Measurements from ENCODE around the gene UIMC1.

Gene UIMC1

DNA sequence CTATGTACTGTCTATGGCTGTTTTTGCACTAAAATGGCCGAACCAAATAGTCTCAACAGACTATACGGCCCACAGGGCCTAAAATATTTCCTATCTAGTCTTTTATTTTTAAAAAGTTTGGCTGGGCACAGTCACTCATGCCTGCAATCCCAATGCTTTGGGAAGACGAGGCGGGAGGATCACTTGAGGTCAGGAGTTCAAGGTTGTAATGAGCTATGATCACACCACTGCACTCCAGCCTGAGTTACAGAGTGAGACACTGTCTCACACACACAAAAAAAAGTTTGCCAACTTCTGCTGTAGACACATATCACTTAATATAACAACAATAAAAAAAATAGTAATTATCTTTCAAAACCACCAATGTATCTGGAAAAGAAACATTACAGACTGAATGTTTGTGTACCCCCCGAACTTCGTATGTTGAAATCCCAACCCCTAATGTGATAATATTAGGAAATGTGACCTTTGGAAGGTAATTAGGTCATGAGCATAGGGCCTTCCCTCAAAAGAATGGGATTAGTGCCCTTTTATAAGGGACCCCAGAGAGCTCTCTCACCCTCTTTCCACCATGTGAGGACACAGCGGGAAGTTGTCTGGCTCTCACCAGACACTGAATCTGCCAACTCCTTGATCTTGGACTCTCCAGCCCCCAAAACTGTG, 53.9 kb downstream of the UIMC1 start:
- TF ChIP-seq FOXM1 (IDR thresholded peaks at IDR 0.05; ENCODE audit: borderline replicate concordance, low read depth) (no peak), TCF12 (IDR thresholded peaks at IDR 0.05; ENCODE audit: low read depth) (no peak), YY1 (IDR thresholded peaks at IDR 0.05; ENCODE audit: low read depth) (no peak), TAF1 (IDR thresholded peaks at IDR 0.05; ENCODE audit: low read depth) (no peak), EGR1 (IDR thresholded peaks at IDR 0.05) (no peak), CREB1 (IDR thresholded peaks at IDR 0.05; ENCODE audit: low read depth) (no peak), ZBTB7A (IDR thresholded peaks at IDR 0.05; ENCODE audit: low read depth) (no peak), RAD21 (IDR thresholded peaks at IDR 0.05; ENCODE audit: low read depth) (no peak), EP300 (IDR thresholded peaks at IDR 0.05; ENCODE audit: borderline replicate concordance) (no peak), CEBPB (IDR thresholded peaks at IDR 0.05) (no peak), NFIC (IDR thresholded peaks at IDR 0.05) (no peak), TEAD4 (IDR thresholded peaks at IDR 0.05) (no peak)
- TF ChIP-seq, protein P1, sequence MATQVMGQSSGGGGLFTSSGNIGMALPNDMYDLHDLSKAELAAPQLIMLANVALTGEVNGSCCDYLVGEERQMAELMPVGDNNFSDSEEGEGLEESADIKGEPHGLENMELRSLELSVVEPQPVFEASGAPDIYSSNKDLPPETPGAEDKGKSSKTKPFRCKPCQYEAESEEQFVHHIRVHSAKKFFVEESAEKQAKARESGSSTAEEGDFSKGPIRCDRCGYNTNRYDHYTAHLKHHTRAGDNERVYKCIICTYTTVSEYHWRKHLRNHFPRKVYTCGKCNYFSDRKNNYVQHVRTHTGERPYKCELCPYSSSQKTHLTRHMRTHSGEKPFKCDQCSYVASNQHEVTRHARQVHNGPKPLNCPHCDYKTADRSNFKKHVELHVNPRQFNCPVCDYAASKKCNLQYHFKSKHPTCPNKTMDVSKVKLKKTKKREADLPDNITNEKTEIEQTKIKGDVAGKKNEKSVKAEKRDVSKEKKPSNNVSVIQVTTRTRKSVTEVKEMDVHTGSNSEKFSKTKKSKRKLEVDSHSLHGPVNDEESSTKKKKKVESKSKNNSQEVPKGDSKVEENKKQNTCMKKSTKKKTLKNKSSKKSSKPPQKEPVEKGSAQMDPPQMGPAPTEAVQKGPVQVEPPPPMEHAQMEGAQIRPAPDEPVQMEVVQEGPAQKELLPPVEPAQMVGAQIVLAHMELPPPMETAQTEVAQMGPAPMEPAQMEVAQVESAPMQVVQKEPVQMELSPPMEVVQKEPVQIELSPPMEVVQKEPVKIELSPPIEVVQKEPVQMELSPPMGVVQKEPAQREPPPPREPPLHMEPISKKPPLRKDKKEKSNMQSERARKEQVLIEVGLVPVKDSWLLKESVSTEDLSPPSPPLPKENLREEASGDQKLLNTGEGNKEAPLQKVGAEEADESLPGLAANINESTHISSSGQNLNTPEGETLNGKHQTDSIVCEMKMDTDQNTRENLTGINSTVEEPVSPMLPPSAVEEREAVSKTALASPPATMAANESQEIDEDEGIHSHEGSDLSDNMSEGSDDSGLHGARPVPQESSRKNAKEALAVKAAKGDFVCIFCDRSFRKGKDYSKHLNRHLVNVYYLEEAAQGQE (IDR thresholded peaks at IDR 0.05; ENCODE audit: low read depth): no peak
- TF ChIP-seq, protein P2, sequence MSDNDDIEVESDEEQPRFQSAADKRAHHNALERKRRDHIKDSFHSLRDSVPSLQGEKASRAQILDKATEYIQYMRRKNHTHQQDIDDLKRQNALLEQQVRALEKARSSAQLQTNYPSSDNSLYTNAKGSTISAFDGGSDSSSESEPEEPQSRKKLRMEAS (IDR thresholded peaks at IDR 0.05): no peak
- TF ChIP-seq, protein P3, sequence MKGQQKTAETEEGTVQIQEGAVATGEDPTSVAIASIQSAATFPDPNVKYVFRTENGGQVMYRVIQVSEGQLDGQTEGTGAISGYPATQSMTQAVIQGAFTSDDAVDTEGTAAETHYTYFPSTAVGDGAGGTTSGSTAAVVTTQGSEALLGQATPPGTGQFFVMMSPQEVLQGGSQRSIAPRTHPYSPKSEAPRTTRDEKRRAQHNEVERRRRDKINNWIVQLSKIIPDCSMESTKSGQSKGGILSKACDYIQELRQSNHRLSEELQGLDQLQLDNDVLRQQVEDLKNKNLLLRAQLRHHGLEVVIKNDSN (IDR thresholded peaks at IDR 0.05): no peak

DNA sequence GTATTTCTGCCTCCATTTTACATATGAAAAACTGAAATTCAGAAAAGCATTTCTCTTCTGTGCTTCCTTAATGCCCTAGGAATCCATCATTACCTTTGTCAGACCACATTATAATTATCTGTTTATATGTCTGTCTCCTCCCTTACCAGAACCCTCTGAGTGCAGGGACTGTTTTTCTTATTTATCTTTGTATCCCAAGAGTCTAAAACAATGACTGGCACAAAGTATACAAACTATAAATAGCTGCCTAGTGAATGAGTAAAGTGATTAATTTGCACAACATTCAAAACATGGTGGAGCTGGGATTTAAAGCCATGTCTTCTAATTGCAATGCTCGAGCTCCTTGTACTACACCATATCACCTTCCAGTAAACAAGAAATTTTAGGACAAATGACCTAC, 58.1 kb downstream of the UIMC1 start:
- TF ChIP-seq, protein P2 (IDR thresholded peaks at IDR 0.05): no peak

DNA sequence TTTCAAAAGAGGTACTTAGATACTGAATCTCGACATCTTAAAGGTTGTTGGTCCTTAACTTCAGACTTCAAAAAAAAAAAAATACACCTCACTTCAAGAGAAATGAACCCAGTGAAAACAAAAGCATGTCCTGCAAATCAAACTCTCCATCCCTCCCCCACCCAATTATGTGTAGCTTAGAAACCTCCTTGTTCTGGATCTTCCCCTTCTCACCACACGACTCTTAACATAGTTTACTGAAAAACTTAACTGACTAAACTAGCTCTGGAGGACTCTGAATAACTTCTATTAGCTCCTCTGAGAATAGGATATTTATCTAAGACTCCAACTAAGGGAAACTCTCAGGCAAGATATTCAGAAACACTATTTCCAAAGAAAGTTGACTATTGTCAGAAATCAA, 58.7 kb downstream of the UIMC1 start:
- TF ChIP-seq TCF12 (IDR thresholded peaks at IDR 0.05; ENCODE audit: low read depth): no peak
- no peak for TF ChIP-seq FOXM1 (IDR thresholded peaks at IDR 0.05; ENCODE audit: borderline replicate concordance, low read depth)
- TF ChIP-seq YY1 (IDR thresholded peaks at IDR 0.05; ENCODE audit: low read depth): no peak
- no peak for TF ChIP-seq TEAD4 (IDR thresholded peaks at IDR 0.05)

DNA sequence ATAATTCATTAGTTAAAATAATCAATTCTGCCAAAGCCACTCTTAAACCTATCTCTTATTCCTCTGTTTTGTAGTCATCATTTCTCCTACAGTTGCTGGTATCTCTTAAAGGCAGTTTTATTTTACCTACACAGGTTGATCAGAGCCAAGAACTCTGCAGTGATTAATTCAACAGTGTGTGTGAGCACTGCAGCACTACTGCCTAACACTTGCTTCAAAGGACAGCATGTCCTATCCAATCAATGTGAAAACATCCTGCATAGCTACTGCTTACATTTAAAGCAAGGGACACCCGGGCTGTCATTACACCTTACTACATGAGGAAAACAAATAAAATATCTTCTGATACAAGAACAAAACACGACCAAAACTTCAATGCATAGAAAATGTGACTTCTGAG, 62.3 kb downstream of the UIMC1 start:
- TF ChIP-seq TEAD4 (IDR thresholded peaks at IDR 0.05) (no peak), CREB1 (IDR thresholded peaks at IDR 0.05; ENCODE audit: low read depth) (no peak), EGR1 (IDR thresholded peaks at IDR 0.05) (no peak), YY1 (IDR thresholded peaks at IDR 0.05; ENCODE audit: low read depth) (no peak), TCF12 (IDR thresholded peaks at IDR 0.05; ENCODE audit: low read depth) (no peak)

DNA sequence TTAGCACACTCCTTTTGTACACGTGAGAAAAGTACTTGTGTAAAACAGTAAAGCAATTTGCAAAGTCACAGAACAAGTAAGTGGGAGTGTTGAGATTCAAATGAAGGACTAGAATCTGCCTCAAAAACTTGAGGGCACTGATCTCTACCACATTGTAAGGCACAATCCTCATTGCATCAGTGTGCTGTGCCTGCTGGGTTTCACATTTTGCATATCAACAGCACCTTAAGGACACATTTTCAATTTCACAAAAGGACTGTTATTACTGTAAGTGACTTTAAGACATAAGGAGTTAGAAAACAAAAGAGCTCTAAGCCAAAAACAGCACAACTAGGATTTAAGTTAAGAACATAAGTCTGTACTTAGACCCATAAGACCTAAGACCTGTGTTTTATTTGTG, 62.8 kb downstream of the UIMC1 start:
- TF ChIP-seq ZBTB7A (IDR thresholded peaks at IDR 0.05; ENCODE audit: low read depth) (no peak), CEBPB (IDR thresholded peaks at IDR 0.05) (no peak), TAF1 (IDR thresholded peaks at IDR 0.05; ENCODE audit: low read depth) (no peak)

DNA sequence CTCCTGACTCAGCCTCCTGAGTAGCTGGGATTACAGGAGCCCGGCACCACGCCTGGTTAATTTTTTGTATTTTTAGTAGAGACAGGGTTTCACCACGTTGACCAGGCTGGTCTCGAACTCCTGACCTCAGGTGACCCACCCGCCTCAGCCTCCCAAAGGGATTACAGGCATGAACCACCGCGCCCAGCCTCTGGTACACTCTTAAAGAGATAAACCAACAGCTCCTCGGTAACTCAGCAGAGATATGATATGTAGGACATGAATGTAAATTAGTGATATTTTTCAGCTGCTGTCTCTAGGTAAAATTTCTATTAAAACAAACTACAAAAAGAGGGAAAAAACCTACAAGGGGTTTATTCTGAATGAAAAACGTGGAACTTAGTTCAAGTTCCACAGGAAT, 64.6 kb downstream of the UIMC1 start:
- TF ChIP-seq TEAD4 (IDR thresholded peaks at IDR 0.05) (no peak), YY1 (IDR thresholded peaks at IDR 0.05; ENCODE audit: low read depth) (no peak), NFIC (IDR thresholded peaks at IDR 0.05) (no peak), EGR1 (IDR thresholded peaks at IDR 0.05) (no peak), FOXM1 (IDR thresholded peaks at IDR 0.05; ENCODE audit: borderline replicate concordance, low read depth) (no peak), EP300 (IDR thresholded peaks at IDR 0.05; ENCODE audit: borderline replicate concordance) (no peak), CREB1 (IDR thresholded peaks at IDR 0.05; ENCODE audit: low read depth) (no peak)

DNA sequence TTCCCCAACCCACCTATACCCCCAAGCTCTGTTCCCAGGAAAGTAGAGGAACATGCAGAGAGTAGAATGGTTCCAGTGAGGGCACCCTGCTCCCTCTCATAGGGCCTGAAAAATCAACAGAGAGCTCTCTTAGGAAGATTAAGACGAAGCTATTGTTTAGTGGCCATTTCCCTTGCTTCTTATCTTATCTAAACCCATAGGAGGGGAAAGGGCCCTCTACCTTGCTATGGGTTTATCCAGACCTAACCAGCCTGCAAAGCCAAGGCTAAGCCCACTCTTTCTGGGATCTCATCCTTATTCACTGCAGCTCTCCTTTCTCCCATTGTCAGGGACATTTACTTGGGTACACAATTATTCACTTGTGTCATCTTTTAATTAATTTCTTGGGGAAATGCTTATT, 68.1 kb downstream of the UIMC1 start:
- TF ChIP-seq NFIC (IDR thresholded peaks at IDR 0.05) (no peak), YY1 (IDR thresholded peaks at IDR 0.05; ENCODE audit: low read depth) (no peak), ZBTB7A (IDR thresholded peaks at IDR 0.05; ENCODE audit: low read depth) (no peak), RAD21 (IDR thresholded peaks at IDR 0.05; ENCODE audit: low read depth) (no peak), CEBPB (IDR thresholded peaks at IDR 0.05) (no peak), TAF1 (IDR thresholded peaks at IDR 0.05; ENCODE audit: low read depth) (no peak), EP300 (IDR thresholded peaks at IDR 0.05; ENCODE audit: borderline replicate concordance) (no peak), EGR1 (IDR thresholded peaks at IDR 0.05) (no peak), TEAD4 (IDR thresholded peaks at IDR 0.05) (no peak), FOXM1 (IDR thresholded peaks at IDR 0.05; ENCODE audit: borderline replicate concordance, low read depth) (no peak), CREB1 (IDR thresholded peaks at IDR 0.05; ENCODE audit: low read depth) (no peak), TCF12 (IDR thresholded peaks at IDR 0.05; ENCODE audit: low read depth) (no peak)
- TF ChIP-seq, protein P3 (IDR thresholded peaks at IDR 0.05): no peak
- TF ChIP-seq, protein P2 (IDR thresholded peaks at IDR 0.05): no peak
- TF ChIP-seq, protein P1 (IDR thresholded peaks at IDR 0.05; ENCODE audit: low read depth): no peak

Measured in Ishikawa (cell line).